ENCODE measurements around the gene CLSTN1. TPM values are rescaled to one million over a fixed set of nuclear protein-coding genes. Genes with fewer than 3 reads are reported as not detected.
A peak's percentile ranks its signal among the peaks of the same experiment; 100 is the strongest.

Gene CLSTN1
- total RNA-seq, 1 donor, result 140 TPM

DNA sequence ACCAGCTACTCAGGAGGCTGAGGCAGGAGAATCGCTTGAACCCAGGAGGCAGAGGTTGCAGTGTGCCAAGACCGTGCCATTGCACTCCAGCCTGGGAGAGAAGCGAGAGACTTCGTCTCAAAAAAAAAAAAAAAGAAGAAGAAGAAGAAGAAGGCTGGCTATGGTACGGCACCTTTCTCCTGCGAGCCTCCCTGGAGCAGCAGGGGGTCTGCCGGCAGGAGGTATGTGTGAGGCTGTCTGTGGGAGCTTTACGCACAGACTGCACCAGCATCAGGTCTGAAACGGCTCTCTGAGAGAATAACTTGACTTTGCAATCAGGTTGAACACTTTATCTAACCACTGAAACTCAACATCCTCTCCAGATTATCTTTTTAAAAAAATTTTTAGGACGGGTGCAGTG lies 44.9 kb downstream of the CLSTN1 start:
- peaks cover 38% of the 10 kb centered on the region for H3K79me2 ChIP-seq (ENCODE audit: insufficient read depth, low read length)
- TF ChIP-seq, protein P1, sequence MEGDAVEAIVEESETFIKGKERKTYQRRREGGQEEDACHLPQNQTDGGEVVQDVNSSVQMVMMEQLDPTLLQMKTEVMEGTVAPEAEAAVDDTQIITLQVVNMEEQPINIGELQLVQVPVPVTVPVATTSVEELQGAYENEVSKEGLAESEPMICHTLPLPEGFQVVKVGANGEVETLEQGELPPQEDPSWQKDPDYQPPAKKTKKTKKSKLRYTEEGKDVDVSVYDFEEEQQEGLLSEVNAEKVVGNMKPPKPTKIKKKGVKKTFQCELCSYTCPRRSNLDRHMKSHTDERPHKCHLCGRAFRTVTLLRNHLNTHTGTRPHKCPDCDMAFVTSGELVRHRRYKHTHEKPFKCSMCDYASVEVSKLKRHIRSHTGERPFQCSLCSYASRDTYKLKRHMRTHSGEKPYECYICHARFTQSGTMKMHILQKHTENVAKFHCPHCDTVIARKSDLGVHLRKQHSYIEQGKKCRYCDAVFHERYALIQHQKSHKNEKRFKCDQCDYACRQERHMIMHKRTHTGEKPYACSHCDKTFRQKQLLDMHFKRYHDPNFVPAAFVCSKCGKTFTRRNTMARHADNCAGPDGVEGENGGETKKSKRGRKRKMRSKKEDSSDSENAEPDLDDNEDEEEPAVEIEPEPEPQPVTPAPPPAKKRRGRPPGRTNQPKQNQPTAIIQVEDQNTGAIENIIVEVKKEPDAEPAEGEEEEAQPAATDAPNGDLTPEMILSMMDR (IDR thresholded peaks at IDR 0.05; ENCODE audit: extremely low read depth, low read depth, low read length), result no peak
- H3K9me3 ChIP-seq (ENCODE audit: low read depth, low read length), result no peaks in the 10 kb centered on the region

DNA sequence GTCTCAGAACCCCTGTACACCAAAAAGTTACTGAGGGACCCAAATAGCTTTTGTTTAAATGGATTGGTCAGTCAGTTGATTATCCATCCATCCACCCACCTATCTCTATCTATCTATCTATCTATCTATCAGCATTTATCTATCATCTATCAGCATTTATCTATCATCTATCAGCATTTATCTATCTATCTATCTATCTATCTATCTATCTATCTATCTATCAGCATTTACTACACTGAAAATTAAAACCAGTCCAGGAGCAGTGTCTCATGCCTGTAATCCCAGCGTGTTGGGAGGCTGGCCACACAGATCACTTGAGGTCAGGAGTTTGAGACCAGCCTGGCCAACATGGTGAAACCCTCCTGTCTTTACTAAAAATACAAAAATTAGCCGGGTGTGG lies 47.1 kb downstream of the CLSTN1 start:
- no peak for DNase-seq (ENCODE audit: insufficient read length, low spot score, missing footprints)
- Histone ChIP-seq H3K27me3 (ENCODE audit: insufficient read depth, low read length) (no peaks in the 10 kb centered on the region), H3K4me2 (ENCODE audit: insufficient read depth, low read length) (peak overlapping the region; percentile 14), H3K4me1 (ENCODE audit: insufficient read depth, low read length) (peaks cover 5% of the 10 kb centered on the region), H3K79me2 (ENCODE audit: insufficient read depth, low read length) (peaks cover 32% of the 10 kb centered on the region), H2AFZ (ENCODE audit: low read length) (no peak overlapping the region), H4K20me1 (ENCODE audit: insufficient read depth, low read length) (peaks cover 14% of the 10 kb centered on the region), H3K36me3 (ENCODE audit: insufficient read depth, low read length) (peaks cover 8% of the 10 kb centered on the region), H3K9me3 (ENCODE audit: low read depth, low read length) (no peaks in the 10 kb centered on the region), H3K4me3 (ENCODE audit: insufficient read depth, low read length) (no peak overlapping the region), H3K27ac (ENCODE audit: low read depth, low read length) (peak overlapping the region; percentile 47)
- TF ChIP-seq, protein P1 (IDR thresholded peaks at IDR 0.05; ENCODE audit: extremely low read depth, low read depth, low read length), result no peak

More for the DNA sequence above, 44.9 kb downstream of the CLSTN1 start:
- DNase-seq (ENCODE audit: insufficient read length, low spot score, missing footprints), result no peak
- Histone ChIP-seq H4K20me1 (ENCODE audit: insufficient read depth, low read length) (peaks cover 26% of the 10 kb centered on the region), H3K27me3 (ENCODE audit: insufficient read depth, low read length) (no peaks in the 10 kb centered on the region), H3K4me3 (ENCODE audit: insufficient read depth, low read length) (no peak overlapping the region), H3K4me1 (ENCODE audit: insufficient read depth, low read length) (peaks cover 5% of the 10 kb centered on the region), H3K36me3 (ENCODE audit: insufficient read depth, low read length) (no peaks in the 10 kb centered on the region), H2AFZ (ENCODE audit: low read length) (no peak overlapping the region), H3K4me2 (ENCODE audit: insufficient read depth, low read length) (no peak overlapping the region), H3K27ac (ENCODE audit: low read depth, low read length) (no peak overlapping the region)

DNA sequence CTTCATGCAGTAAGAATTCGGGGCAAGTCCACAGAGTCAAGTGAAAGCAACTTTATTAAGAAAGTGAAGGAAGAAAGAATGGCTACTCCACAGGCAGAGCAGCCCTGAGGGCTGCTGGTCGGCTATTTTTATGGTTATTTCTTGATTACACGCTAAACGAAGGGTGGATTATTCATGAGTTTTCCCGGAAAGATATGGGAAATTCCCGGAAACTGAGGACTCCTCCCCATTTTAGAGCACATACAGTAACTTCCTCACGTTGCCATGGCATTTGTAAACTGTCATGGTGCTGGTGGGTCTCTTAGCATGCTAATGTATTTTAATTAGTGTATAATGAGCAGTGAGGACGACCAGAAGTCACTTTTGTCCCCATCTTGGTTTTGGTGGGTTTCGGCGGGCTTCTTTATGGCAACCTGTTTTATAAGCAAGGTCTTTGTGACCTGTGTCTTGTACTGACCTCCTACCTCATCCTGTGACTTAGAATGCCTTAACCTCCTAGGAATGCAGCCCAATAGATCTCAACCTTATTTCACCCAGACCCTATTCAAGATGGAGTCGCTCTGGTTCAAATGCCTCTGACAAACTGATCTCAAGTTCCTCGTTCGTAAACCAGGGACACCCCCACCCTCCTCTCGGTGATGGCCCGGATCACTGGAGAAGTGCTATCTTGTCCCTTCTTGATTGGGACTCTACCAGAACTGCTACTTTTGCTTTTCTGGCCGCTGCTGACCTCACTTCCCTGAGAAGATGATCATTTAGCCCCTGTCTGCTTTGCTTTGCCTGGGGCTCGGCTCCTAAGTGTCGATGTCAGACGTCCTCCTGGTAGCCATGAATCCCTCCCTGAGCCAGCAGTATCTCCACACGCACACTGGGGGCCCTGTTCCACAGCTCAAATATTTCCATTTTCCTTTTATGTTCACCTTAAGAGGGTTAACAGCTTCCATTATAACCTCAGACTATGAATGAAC lies 48.8 kb downstream of the CLSTN1 start:
- peaks cover 27% of the 10 kb centered on the region for H3K79me2 ChIP-seq (ENCODE audit: insufficient read depth, low read length)
- H4K20me1 ChIP-seq (ENCODE audit: insufficient read depth, low read length), result peaks cover 8% of the 10 kb centered on the region
- no peaks in the 10 kb centered on the region for H3K9me3 ChIP-seq (ENCODE audit: low read depth, low read length)
- no peaks in the 10 kb centered on the region for H3K27me3 ChIP-seq (ENCODE audit: insufficient read depth, low read length)
- DNase-seq (ENCODE audit: insufficient read length, low spot score, missing footprints), result no peak
- no peak overlapping the region for H3K27ac ChIP-seq (ENCODE audit: low read depth, low read length)
- peaks cover 5% of the 10 kb centered on the region for H3K4me1 ChIP-seq (ENCODE audit: insufficient read depth, low read length)
- H3K4me3 ChIP-seq (ENCODE audit: insufficient read depth, low read length), result no peak overlapping the region
- H3K4me2 ChIP-seq (ENCODE audit: insufficient read depth, low read length), result no peak overlapping the region
- no peak overlapping the region for H2AFZ ChIP-seq (ENCODE audit: low read length)
- peaks cover 10% of the 10 kb centered on the region for H3K36me3 ChIP-seq (ENCODE audit: insufficient read depth, low read length)
- TF ChIP-seq, protein P1 (IDR thresholded peaks at IDR 0.05; ENCODE audit: extremely low read depth, low read depth, low read length), result no peak

DNA sequence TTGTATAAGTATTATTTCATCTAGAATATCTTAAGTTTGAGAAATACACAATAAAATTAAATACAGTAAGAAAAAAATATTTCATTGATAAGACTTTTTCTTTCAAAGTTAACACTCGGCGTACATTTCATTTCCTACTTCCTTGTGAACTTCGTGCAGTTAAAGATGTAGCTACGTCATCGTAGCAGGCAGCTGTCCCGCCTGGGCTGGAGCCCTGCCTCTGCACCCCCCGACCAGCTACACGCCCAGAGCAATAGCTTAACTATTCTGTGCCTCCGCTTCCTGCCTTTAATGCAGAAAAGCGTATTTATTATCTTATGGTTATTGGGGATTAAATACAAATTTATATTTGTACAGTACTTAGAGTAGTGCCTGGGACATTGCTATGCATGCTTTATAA lies 53.5 kb downstream of the CLSTN1 start:
- Histone ChIP-seq H3K4me2 (ENCODE audit: insufficient read depth, low read length) (no peak overlapping the region), H3K4me3 (ENCODE audit: insufficient read depth, low read length) (no peak overlapping the region), H2AFZ (ENCODE audit: low read length) (no peak overlapping the region), H3K36me3 (ENCODE audit: insufficient read depth, low read length) (peaks cover 10% of the 10 kb centered on the region), H3K9me3 (ENCODE audit: low read depth, low read length) (no peaks in the 10 kb centered on the region), H3K27me3 (ENCODE audit: insufficient read depth, low read length) (no peaks in the 10 kb centered on the region), H3K27ac (ENCODE audit: low read depth, low read length) (no peak overlapping the region), H3K4me1 (ENCODE audit: insufficient read depth, low read length) (peaks cover 12% of the 10 kb centered on the region), H3K79me2 (ENCODE audit: insufficient read depth, low read length) (peaks cover 11% of the 10 kb centered on the region), H4K20me1 (ENCODE audit: insufficient read depth, low read length) (peaks cover 6% of the 10 kb centered on the region)
- no peak for DNase-seq (ENCODE audit: insufficient read length, low spot score, missing footprints)
- TF ChIP-seq, protein P1 (IDR thresholded peaks at IDR 0.05; ENCODE audit: extremely low read depth, low read depth, low read length), result no peak
